ENCODE measurements around the gene BCAR1. TPM values are rescaled to one million over a fixed set of nuclear protein-coding genes. Genes with fewer than 3 reads are reported as not detected.

The BCAR1 gene
- total and polyA plus RNA-seq, 8 donors, result 39.6 to 73.6 (median 52.8) TPM

- Histone ChIP-seq H3K27ac (no peak overlapping the region), H3K4me3 (no peak overlapping the region), H3K27me3 (peaks cover 0 to 28% of the 10 kb centered on the region in 2 donors), H3K9me3 (no peaks in the 10 kb centered on the region), H3K4me1 (peaks cover 0 to 4% of the 10 kb centered on the region in 2 donors), H3K36me3 (peaks cover 0 to 58% of the 10 kb centered on the region in 2 donors)
- intact Hi-C loops (cut with DNase I), result loop anchor here in 1 of 2 donors (5.0 kb wide), 1 partner anchor 158 kb away; no protein-coding TSS in a partner anchor
- ATAC-seq (no peak), DNase-seq (peak in 1 of 4 donors; percentile 77)
- no peak for TF ChIP-seq CTCF (IDR thresholded peaks at IDR 0.05)
Measured at GRCh38 chr16:75229172-75230031, 22.0 kb downstream of the BCAR1 start.

- no peak for TF ChIP-seq CTCF (IDR thresholded peaks at IDR 0.05)
- intact Hi-C loops (cut with DNase I), result no loop called here
Measured at GRCh38 chr16:75228143-75228976, 23.1 kb downstream of the BCAR1 start.

GRCh38 chr16:75227361-75228142, 23.9 kb downstream of the BCAR1 start:
- ATAC-seq, result no peak

More at GRCh38 chr16:75228143-75228976, 23.1 kb downstream of the BCAR1 start:
- H3K27me3 ChIP-seq, result peaks cover 0 to 28% of the 10 kb centered on the region in 2 donors
- no peaks in the 10 kb centered on the region for H3K4me1 ChIP-seq
- peaks cover 0 to 55% of the 10 kb centered on the region in 2 donors for H3K36me3 ChIP-seq
- DNase-seq, result peak in 1 of 4 donors; percentile 65
- no peak overlapping the region for H3K27ac ChIP-seq
- no peaks in the 10 kb centered on the region for H3K9me3 ChIP-seq
- H3K4me3 ChIP-seq, result no peak overlapping the region
- no peak for ATAC-seq

More at GRCh38 chr16:75227361-75228142, 23.9 kb downstream of the BCAR1 start:
- DNase-seq, result peak in 1 of 4 donors; percentile 58
- H3K36me3 ChIP-seq, result peaks cover 0 to 47% of the 10 kb centered on the region in 2 donors
- no peak for TF ChIP-seq CTCF (IDR thresholded peaks at IDR 0.05)
- H3K4me3 ChIP-seq, result no peak overlapping the region
- peaks cover 0 to 24% of the 10 kb centered on the region in 2 donors for H3K27me3 ChIP-seq
- H3K9me3 ChIP-seq, result no peaks in the 10 kb centered on the region
- no peak overlapping the region for H3K27ac ChIP-seq
- intact Hi-C loops (cut with DNase I), result no loop called here
- H3K4me1 ChIP-seq, result no peaks in the 10 kb centered on the region

Data from left lung (tissue), 10 donors.